ENCODE measurements around the gene LHX1. TPM values are rescaled to one million over a fixed set of nuclear protein-coding genes. Genes with fewer than 3 reads are reported as not detected.

Gene LHX1
- total RNA-seq, 4 donors from 2014 or later: 2.8 TPM; not detected in 3

DNA sequence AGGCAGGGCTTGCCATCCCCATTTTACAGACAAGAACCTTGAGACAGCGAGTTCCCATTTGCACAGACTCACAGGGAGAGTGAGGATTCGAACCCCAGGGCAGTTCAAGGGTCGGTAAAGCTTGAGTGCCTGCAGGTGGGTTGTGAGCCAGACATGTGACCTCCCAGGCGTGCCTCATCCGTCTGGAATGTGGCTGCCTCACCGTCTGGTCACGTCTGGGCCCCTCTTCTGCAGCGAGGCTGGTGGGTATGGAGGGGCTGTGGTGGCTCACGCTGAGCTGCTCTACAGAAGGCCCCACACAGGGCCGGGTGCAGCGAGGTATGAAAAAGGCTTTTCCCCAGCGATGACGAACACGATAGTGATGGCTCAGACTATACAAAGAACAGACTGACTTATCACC lies 35.8 kb upstream of the LHX1 start:
- no peaks in the 10 kb centered on the region for H3K27me3 ChIP-seq
- intact Hi-C loops (cut with DNase I; ENCODE audit: low total_unique reads): no loop called here
- TF ChIP-seq, protein P1, sequence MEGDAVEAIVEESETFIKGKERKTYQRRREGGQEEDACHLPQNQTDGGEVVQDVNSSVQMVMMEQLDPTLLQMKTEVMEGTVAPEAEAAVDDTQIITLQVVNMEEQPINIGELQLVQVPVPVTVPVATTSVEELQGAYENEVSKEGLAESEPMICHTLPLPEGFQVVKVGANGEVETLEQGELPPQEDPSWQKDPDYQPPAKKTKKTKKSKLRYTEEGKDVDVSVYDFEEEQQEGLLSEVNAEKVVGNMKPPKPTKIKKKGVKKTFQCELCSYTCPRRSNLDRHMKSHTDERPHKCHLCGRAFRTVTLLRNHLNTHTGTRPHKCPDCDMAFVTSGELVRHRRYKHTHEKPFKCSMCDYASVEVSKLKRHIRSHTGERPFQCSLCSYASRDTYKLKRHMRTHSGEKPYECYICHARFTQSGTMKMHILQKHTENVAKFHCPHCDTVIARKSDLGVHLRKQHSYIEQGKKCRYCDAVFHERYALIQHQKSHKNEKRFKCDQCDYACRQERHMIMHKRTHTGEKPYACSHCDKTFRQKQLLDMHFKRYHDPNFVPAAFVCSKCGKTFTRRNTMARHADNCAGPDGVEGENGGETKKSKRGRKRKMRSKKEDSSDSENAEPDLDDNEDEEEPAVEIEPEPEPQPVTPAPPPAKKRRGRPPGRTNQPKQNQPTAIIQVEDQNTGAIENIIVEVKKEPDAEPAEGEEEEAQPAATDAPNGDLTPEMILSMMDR (IDR thresholded peaks at IDR 0.05): no peak
- no peak for TF ChIP-seq POLR2A (IDR thresholded peaks at IDR 0.05)

DNA sequence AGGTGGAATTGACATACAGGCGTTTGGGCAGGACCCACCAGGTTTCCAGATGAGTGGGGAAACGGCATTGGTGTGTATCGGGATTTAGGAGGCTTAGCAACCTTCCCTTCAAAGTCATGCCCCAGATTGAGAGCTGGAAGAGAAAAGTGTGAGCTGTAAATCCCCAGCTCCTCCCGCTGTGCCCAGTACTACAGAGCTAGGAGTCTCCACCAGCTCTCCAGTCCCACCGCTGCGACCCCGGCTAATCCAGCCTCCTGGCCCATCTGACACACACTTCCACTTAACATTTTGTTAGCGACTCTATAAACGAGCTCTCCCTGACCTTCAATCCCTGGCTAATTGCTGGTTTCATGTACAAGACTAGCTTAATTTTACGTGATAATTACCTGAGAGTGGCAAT lies 29.9 kb upstream of the LHX1 start:
- H3K27me3 ChIP-seq: no peaks in the 10 kb centered on the region

More for the DNA sequence above, 35.8 kb upstream of the LHX1 start:
- Histone ChIP-seq H3K4me1 (no peaks in the 10 kb centered on the region), H3K27ac (no peak overlapping the region), H3K4me3 (no peak overlapping the region), H3K9me3 (no peaks in the 10 kb centered on the region), H3K36me3 (no peaks in the 10 kb centered on the region)
- DNase-seq: no peak

DNA sequence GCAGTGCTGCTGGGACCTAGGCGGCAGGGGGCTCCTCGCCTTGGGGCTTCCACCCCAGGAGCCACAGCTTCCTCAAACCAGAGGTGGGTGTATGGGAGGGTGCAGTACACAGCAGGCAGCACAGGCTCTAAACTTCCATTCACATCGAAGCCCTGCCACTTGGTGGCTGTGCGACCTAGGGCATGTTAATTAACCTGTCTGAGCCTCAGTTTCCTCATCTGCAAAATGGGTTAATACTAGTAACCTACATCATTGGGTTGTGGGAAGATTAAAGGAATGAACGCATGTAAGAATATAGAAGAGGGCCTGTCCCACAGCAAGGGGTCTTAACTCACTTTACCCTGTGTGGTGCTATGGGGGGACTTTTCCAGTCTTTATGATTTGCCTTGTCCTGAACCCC lies 26.8 kb upstream of the LHX1 start:
- no peaks in the 10 kb centered on the region for H3K36me3 ChIP-seq
- H3K27me3 ChIP-seq: no peaks in the 10 kb centered on the region
- no peaks in the 10 kb centered on the region for H3K9me3 ChIP-seq
- DNase-seq: no peak
- intact Hi-C loops (cut with DNase I; ENCODE audit: low total_unique reads): no loop called here
- no peak overlapping the region for H3K4me3 ChIP-seq
- H3K27ac ChIP-seq: no peak overlapping the region
- no peaks in the 10 kb centered on the region for H3K4me1 ChIP-seq
- TF ChIP-seq POLR2A (IDR thresholded peaks at IDR 0.05): no peak
- TF ChIP-seq, protein P1 (IDR thresholded peaks at IDR 0.05): no peak

More for the DNA sequence above, 29.9 kb upstream of the LHX1 start:
- no peak for TF ChIP-seq POLR2A (IDR thresholded peaks at IDR 0.05)
- TF ChIP-seq, protein P1 (IDR thresholded peaks at IDR 0.05): no peak
- Histone ChIP-seq H3K4me3 (no peak overlapping the region), H3K36me3 (no peaks in the 10 kb centered on the region), H3K9me3 (no peaks in the 10 kb centered on the region), H3K4me1 (no peaks in the 10 kb centered on the region), H3K27ac (no peak overlapping the region)
- no peak for DNase-seq
- intact Hi-C loops (cut with DNase I; ENCODE audit: low total_unique reads): no loop called here

DNA sequence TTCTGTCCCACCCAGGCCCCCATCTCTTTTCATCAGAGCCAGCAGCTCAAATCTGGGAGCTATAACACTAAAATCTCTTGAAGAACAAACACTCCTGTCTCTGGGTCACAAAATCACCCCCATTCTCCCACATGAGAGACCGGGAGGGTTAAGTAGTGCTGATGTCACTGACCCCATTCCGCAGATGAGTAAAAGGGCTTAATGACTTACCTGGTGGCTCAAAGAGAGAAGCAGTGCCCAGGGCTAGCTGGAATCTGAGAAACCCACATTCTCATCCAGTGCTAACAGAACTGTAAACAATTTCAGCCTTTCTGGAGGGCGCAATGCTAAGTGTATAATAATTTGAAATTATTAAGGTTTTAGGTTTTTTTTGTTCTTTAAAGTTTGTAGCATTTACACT lies 26.3 kb upstream of the LHX1 start:
- Histone ChIP-seq H3K36me3 (no peaks in the 10 kb centered on the region), H3K9me3 (no peaks in the 10 kb centered on the region), H3K4me3 (no peak overlapping the region), H3K27ac (no peak overlapping the region), H3K27me3 (no peaks in the 10 kb centered on the region), H3K4me1 (no peaks in the 10 kb centered on the region)
- TF ChIP-seq, protein P1 (IDR thresholded peaks at IDR 0.05): no peak
- TF ChIP-seq POLR2A (IDR thresholded peaks at IDR 0.05): no peak
- intact Hi-C loops (cut with DNase I; ENCODE audit: low total_unique reads): no loop called here
- no peak for DNase-seq

DNA sequence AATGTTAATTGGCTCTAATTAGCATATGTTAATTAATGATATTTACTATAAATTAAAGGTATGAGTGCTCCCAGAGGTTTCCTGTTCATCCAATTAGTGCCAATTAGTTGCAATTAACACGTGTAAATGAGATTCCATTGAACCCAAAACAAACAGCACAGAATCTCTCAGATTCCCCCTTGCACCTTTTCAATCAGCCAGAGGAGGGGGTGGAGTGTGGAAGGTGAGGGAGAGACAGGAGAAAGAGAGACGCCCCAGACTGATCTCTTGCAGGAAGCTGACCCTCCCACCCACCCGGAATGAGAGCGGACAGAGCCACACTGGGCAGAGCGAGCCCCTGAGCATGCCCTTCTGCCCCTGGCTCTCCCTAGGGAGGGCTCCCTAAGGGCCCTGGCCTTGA lies 24.1 kb upstream of the LHX1 start:
- H3K36me3 ChIP-seq: no peaks in the 10 kb centered on the region
- no peak overlapping the region for H3K27ac ChIP-seq
- DNase-seq: no peak
- H3K27me3 ChIP-seq: no peaks in the 10 kb centered on the region
- no peak overlapping the region for H3K4me3 ChIP-seq
- TF ChIP-seq, protein P1 (IDR thresholded peaks at IDR 0.05): no peak
- TF ChIP-seq POLR2A (IDR thresholded peaks at IDR 0.05): no peak
- intact Hi-C loops (cut with DNase I; ENCODE audit: low total_unique reads): no loop called here
- no peaks in the 10 kb centered on the region for H3K4me1 ChIP-seq
- no peaks in the 10 kb centered on the region for H3K9me3 ChIP-seq
